GM23248 (cell line): ENCODE data around the gene LRP4.

Experiments
- EZH2 ChIP-seq: fragments of 200-600 bp; sonication (generic); IDR thresholded peaks from 2 replicates; pipeline ENCODE4 v1.6.1; 2018; ENCODE audit warnings: antibody characterized with exemption, mild to moderate bottlenecking; ENCODE audit not compliant: insufficient read depth, poor library complexity, severe bottlenecking
- EZH2phosphoT487 ChIP-seq: fragments of 200-600 bp; sonication (generic); IDR thresholded peaks from 2 replicates; pipeline ENCODE4 v1.6.1; 2018; ENCODE audit warnings: antibody characterized with exemption, moderate library complexity, mild to moderate bottlenecking, low read depth; ENCODE audit not compliant: insufficient read depth

DNA sequence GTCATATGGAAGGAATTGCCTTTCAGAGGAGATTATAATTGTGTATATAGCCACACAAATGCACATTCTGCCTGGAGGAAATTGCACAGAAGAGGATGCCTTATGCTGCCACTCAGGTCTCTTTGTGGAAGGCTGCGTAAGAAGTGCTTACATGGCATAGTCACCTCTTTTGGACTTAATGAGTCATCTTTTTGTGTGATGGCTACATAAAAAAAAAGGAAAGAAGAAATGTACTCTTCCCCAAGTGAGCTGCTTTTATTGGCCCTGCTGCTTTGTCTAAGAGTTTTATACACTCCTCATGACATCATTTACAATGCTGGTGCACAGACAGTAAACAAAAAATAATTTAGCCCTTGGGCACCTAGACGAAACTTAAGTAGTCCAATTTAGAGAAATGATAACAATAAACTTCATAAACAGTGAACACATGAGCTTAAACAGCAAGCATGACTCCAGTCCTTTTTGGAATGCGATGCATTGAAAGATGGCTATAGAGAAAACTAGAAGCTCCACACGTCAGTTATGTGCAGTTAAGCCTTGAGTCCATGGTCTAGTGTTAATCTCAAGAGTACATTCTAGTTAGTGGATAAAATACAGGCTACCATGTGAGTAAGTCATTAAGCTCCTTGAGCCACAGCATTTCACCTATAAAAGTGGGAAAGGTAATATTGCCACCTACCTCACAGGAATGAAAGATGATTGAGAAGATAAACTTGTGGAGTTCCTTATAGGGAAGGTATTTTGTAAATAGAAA lies 30.2 kb upstream of the LRP4 start:
- no peak for TF ChIP-seq EZH2
- TF ChIP-seq EZH2phosphoT487, result no peak
